Activated CD4-positive, alpha-beta memory T cell treated with anti-CD3 and anti-CD28 coated beads for 36 hours (primary cell): Measurements from ENCODE around the gene CMTM7. TPM values are rescaled to one million over a fixed set of nuclear protein-coding genes. Genes with fewer than 3 reads are reported as not detected.

Experiments used
- CTCF ChIA-PET: fragments of 350-600 bp; sonication (Branson Sonifier 250); formaldehyde crosslinking; loops from one replicate; lab custom pipeline; 2021; ENCODE audit warnings: antibody characterized with exemption, inconsistent platforms; lab: Charles Lee
- POLR2A ChIA-PET: fragments of 350-600 bp; sonication (Branson Sonifier 250); formaldehyde crosslinking; loops from one replicate; lab custom pipeline; 2021; ENCODE audit warnings: antibody characterized with exemption; lab: Charles Lee
- DNase-seq: peaks from one replicate; pipeline ENCODE4 v3.0.0-alpha.2; 2020
- H3K27ac Mint-ChIP-seq: one replicate; pipeline ENCODE4 v1.8.0; 2021; ENCODE audit warnings: mixed read lengths
- H3K27me3 Mint-ChIP-seq: one replicate; pipeline ENCODE4 v1.8.0; 2021; ENCODE audit warnings: mixed read lengths
- H3K36me3 Mint-ChIP-seq: one replicate; pipeline ENCODE4 v1.8.0; 2021; ENCODE audit warnings: mixed read lengths
- H3K4me1 Mint-ChIP-seq: one replicate; pipeline ENCODE4 v1.8.0; 2021; ENCODE audit warnings: low read depth, mixed read lengths
- H3K4me3 Mint-ChIP-seq: one replicate; pipeline ENCODE4 v1.8.0; 2021; ENCODE audit warnings: mild to moderate bottlenecking, mixed read lengths
- H3K9me3 Mint-ChIP-seq: one replicate; pipeline ENCODE4 v1.8.0; 2021; ENCODE audit warnings: mixed read lengths
- intact Hi-C: fragments of 100-400 bp; cut with micrococcal nuclease; formaldehyde crosslinking; loops from one replicate; pipeline ENCODE4 v1.15.1; 2023
- total RNA-seq, 2 experiments: library from RNA; stranded (reverse); gene quantifications; one replicate each; pipeline ENCODE4 v1.2.3, GENCODE V29; 2021

The CMTM7 gene
- total RNA-seq, 2 experiments from 2014 or later: 46.1 to 47.1 TPM

DNA sequence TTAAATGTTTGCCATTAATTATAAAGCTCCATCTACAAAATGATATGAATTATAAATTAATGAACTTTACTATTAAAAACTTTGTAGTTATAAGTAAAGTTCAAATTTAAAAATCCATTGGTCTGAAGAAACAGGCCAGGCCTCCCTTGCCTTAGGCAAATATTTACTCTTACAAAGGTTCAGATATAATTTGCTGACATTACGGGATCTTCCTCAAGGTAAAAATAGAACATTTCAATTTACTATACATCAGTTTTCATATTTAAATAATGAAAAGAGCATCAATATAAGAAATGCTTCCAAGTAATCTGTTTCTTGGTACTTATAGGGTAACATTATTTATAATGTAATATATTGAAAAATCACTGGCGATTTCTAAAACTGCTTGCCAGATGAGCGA lies 107.3 kb downstream of the CMTM7 start:
- no peak overlapping the region for H3K4me3 Mint-ChIP-seq
- no peak overlapping the region for H3K27ac Mint-ChIP-seq
- H3K9me3 Mint-ChIP-seq: no peaks in the 10 kb centered on the region
- peaks cover 14% of the 10 kb centered on the region for H3K36me3 Mint-ChIP-seq
- no peaks in the 10 kb centered on the region for H3K27me3 Mint-ChIP-seq
- H3K4me1 Mint-ChIP-seq: peaks cover 46% of the 10 kb centered on the region
- POLR2A ChIA-PET: no interaction called here
- CTCF ChIA-PET: interaction anchor here (0.7 to 2.0 kb wide), 3 partner anchors 11 to 172 kb away, joined by 3 to 6 read pairs (median 3); no protein-coding TSS in a partner anchor
- no peak for DNase-seq
- intact Hi-C loops: no loop called here

DNA sequence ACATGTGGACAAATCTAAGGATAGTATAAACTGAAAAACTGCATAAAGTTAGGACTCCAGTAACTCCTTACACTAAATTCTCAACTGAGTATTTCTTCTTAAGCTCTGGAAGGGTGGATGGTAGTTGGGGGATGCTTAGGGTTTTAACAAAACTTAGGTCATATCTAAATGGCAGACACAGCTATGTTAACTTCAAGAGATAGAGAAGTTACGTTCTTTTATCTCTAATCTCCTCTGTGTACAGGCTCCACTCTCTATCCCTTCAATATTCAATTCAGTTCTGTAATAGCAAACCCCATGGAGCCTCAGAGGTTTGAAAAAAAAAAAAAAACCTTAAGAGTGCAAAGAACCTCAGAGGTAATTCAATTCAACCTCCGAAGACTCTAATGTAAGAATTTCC lies 107.9 kb downstream of the CMTM7 start:
- no peak for DNase-seq

DNA sequence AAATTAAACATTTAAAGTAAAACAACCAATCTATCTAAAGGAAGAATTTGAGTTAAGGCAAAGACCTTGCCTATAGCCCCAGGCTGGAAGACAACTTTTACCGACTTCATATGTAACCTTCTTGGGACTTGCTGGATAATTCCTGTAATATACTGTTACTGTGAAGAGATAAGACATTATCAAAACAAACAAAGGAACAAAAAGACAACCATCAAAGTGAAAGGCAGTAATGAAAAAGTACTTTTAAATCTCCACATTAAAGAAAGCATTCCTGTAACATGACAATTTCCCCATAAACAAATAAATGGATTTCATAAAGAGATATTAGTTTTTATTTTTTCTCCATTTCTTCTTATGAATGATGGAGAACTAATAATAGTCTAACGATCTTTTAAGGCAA lies 108.6 kb downstream of the CMTM7 start:
- CTCF ChIA-PET: no interaction called here
- H3K36me3 Mint-ChIP-seq: peaks cover 14% of the 10 kb centered on the region

More for the DNA sequence above, 107.9 kb downstream of the CMTM7 start:
- POLR2A ChIA-PET: no interaction called here
- H3K27ac Mint-ChIP-seq: no peak overlapping the region
- CTCF ChIA-PET: interaction anchor here (0.7 to 2.0 kb wide), 4 partner anchors 10 to 324 kb away, joined by 3 to 6 read pairs (median 4); no protein-coding TSS in a partner anchor
- peaks cover 14% of the 10 kb centered on the region for H3K36me3 Mint-ChIP-seq
- no peaks in the 10 kb centered on the region for H3K27me3 Mint-ChIP-seq
- intact Hi-C loops: no loop called here
- H3K9me3 Mint-ChIP-seq: no peaks in the 10 kb centered on the region
- no peak overlapping the region for H3K4me3 Mint-ChIP-seq
- peaks cover 48% of the 10 kb centered on the region for H3K4me1 Mint-ChIP-seq

DNA sequence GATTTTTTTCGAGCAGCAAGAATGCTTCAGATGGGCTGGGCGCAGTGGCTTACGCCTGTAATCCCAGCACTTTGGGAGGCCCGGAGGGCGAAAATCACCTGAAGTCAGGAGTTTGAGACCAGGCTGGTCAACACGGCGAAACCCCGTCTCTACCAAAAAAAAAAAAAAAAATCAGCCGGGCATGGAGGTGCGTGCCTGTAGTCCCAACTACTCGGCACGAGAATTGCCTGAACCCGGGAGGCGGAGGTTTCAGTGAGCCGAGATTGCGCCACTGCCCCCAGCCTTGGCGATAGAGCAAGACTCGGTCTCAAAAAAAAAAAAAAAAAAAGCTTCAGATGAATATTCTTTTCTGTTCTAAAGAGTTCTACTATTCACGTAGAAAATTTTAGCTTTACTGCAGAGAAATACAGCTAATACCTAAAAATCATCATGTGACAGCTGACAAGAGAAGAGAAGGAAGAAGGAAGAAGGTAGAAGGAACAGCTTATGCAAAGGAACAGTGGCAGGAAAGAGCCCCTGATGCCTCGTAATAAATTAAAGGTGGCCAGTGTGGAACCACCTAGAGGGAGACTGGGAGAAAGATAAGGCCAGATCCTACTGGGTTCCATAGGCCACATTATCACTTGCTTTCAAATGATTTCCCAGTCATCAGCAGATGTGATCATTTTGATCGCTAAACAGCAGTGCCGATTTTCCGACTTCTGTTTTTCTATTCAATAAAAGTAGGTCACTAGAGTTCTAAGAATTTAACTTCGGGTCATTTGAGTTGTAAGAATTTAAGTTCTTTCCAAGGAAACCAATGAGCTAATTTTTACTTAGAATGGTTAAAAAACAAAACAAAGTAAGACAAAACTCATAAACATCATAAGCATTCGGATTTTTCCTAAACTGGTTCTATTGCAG lies 109.5 kb downstream of the CMTM7 start:
- no peaks in the 10 kb centered on the region for H3K9me3 Mint-ChIP-seq
- CTCF ChIA-PET: interaction anchor here (0.9 to 1.1 kb wide), 2 partner anchors 129 to 184 kb away, joined by 3 to 7 read pairs; partner anchors contain the start of gene CNOT10
- H3K27ac Mint-ChIP-seq: peak overlapping the region; percentile 97
- peaks cover 40% of the 10 kb centered on the region for H3K4me1 Mint-ChIP-seq
- no peak for DNase-seq
- peak overlapping the region; percentile 100 for H3K4me3 Mint-ChIP-seq
- intact Hi-C loops: loop anchor here (2.0 to 5.0 kb wide), 2 partner anchors 34 to 68 kb away; no protein-coding TSS in a partner anchor
- H3K36me3 Mint-ChIP-seq: peaks cover 12% of the 10 kb centered on the region
- POLR2A ChIA-PET: interaction anchor here (0.5 to 2.1 kb wide), 7 partner anchors 10 to 763 kb away, joined by 3 to 6 read pairs (median 3); partner anchors contain the start of gene CMTM7
- no peaks in the 10 kb centered on the region for H3K27me3 Mint-ChIP-seq

More for the DNA sequence above, 108.6 kb downstream of the CMTM7 start:
- intact Hi-C loops: loop anchor here (2.0 to 5.0 kb wide), 2 partner anchors 33 to 67 kb away; no protein-coding TSS in a partner anchor
- POLR2A ChIA-PET: no interaction called here
- DNase-seq: no peak
- no peaks in the 10 kb centered on the region for H3K27me3 Mint-ChIP-seq
- no peak overlapping the region for H3K27ac Mint-ChIP-seq
- H3K9me3 Mint-ChIP-seq: no peaks in the 10 kb centered on the region
- H3K4me1 Mint-ChIP-seq: peaks cover 46% of the 10 kb centered on the region
- peak overlapping the region; percentile 57 for H3K4me3 Mint-ChIP-seq

DNA sequence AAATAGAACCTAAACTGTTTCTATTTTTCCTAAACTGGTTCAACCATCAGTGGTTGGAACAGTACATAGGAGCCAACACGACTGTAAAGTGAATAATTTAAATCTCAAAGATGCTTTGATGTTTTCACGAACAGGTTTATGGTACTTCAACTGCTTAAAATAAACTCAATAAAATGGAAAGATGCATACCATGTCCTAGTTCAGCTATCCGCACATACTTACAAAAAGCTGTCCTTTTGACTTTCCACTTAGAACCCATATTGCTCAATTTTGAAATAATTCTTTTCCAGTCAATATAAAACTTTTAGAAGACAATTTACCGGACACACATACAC lies 110.1 kb downstream of the CMTM7 start:
- peaks cover 7% of the 10 kb centered on the region for H3K36me3 Mint-ChIP-seq
- no peaks in the 10 kb centered on the region for H3K27me3 Mint-ChIP-seq
- intact Hi-C loops: loop anchor here (1.0 to 5.0 kb wide), 5 partner anchors 34 to 325 kb away; partner anchors contain the start of genes CNOT10 and DYNC1LI1
- POLR2A ChIA-PET: interaction anchor here (0.7 to 2.1 kb wide), 7 partner anchors 10 to 274 kb away, joined by 3 to 6 read pairs (median 3); partner anchors contain the start of genes CMTM7 and DYNC1LI1
- peaks cover 35% of the 10 kb centered on the region for H3K4me1 Mint-ChIP-seq
- H3K9me3 Mint-ChIP-seq: no peaks in the 10 kb centered on the region
- DNase-seq: no peak
- peak overlapping the region; percentile 100 for H3K4me3 Mint-ChIP-seq
- CTCF ChIA-PET: interaction anchor here (0.9 to 1.1 kb wide), 2 partner anchors 130 to 183 kb away, joined by 3 to 7 read pairs; partner anchors contain the start of gene CNOT10
- H3K27ac Mint-ChIP-seq: peak overlapping the region; percentile 97

DNA sequence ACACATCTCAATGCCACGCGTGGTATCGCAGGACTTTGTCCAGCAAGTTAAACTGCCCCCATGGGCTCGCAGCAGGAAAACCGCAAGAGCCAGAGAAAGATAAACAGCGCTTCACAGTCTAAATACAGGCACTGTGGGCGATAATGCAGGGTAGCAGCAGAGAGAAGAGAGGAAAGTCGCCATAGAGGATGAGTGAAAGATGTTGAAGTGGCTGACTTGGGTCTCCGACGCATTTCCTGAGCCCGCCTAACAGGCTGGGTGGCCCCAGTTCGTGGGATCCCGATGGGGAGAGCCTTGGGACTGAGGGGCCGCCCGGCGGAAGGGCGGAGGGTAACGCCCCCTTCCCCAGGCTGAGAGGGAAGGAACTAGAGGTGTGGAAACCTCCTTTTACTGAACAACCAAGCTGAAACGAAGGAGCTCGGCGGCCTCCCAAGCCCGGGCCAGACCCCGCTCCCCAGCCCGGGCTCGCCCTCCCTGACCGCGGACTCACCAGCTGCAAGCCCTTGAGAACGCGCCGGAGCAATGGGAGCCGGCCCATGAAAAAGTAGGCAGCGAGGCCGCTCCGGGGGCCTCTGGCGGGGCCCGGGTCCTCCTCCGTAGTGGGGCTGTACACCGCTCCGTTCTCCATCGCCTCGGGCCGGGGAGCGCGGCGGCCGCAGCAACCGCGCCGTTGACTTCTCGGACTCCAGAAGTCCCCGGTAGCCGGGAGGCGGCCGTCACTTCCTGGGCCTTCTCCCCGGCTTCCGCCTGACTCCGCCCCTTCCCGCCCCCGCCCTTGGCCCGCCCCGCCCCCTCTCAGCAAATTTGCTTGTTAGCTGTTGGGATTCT lies 110.7 kb downstream of the CMTM7 start, which contains the start of gene CMTM6:
Gene CMTM6, minus strand, starts transcription at position 735 of the 828 bp plus-strand sequence. Its CDS starts 107 bp downstream, at position 628.
- POLR2A ChIA-PET: interaction anchor here (0.6 to 2.1 kb wide), 7 partner anchors 14 to 273 kb away, joined by 3 to 6 read pairs (median 3); partner anchors contain the start of genes CMTM7 and DYNC1LI1
- CTCF ChIA-PET: interaction anchor here (0.7 to 1.3 kb wide), 3 partner anchors 58 to 130 kb away, joined by 3 to 7 read pairs (median 4); no protein-coding TSS in a partner anchor
- H3K27ac Mint-ChIP-seq: peak within 1 kb of the TSS; percentile 97
- peak; percentile 84 for DNase-seq
- intact Hi-C loops: loop anchor here (1.0 to 5.0 kb wide), 4 partner anchors 35 to 326 kb away; partner anchors contain the start of genes CNOT10 and DYNC1LI1
- H3K9me3 Mint-ChIP-seq: no peaks in the 10 kb centered on the region
- H3K4me1 Mint-ChIP-seq: peaks cover 32% of the 10 kb centered on the region
- H3K36me3 Mint-ChIP-seq: peaks cover 6% of the 10 kb centered on the region
- no peaks in the 10 kb centered on the region for H3K27me3 Mint-ChIP-seq
- peak within 1 kb of the TSS; percentile 100 for H3K4me3 Mint-ChIP-seq

DNA sequence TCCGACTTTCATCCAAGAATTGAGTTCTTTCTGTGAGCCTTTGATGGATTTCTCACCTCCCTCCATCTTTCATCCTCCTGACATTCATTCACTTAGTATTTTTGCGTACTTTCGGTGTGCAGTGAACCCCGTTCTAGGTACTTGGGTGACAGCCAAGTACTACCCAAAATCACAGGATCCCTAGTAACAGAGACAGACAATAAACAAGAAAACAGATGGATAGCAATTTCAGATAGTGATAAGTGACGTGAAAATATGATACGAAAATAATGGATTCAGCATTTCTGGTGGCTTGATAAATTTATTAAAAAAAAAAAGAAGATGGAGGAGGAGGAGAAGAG lies 111.3 kb downstream of the CMTM7 start:
- ChIA-PET CTCF (interaction anchor here (0.7 to 1.3 kb wide), 2 partner anchors 58 to 67 kb away, joined by 3 to 4 read pairs; no protein-coding TSS in a partner anchor), POLR2A (interaction anchor here (0.6 to 2.1 kb wide), 4 partner anchors 65 to 112 kb away, joined by 3 to 6 read pairs (median 4); partner anchors contain the start of genes CMTM7 and DYNC1LI1)
- H3K4me3 Mint-ChIP-seq: peak overlapping the region; percentile 100
- peaks cover 6% of the 10 kb centered on the region for H3K36me3 Mint-ChIP-seq
- DNase-seq: no peak
- no peaks in the 10 kb centered on the region for H3K9me3 Mint-ChIP-seq
- H3K27me3 Mint-ChIP-seq: no peaks in the 10 kb centered on the region
- H3K27ac Mint-ChIP-seq: peak overlapping the region; percentile 97
- H3K4me1 Mint-ChIP-seq: peaks cover 32% of the 10 kb centered on the region
- intact Hi-C loops: loop anchor here (1.0 to 5.0 kb wide), 4 partner anchors 36 to 326 kb away; partner anchors contain the start of genes CNOT10 and DYNC1LI1

Other genes starting within 250 kb of the CMTM7 start
- gene CMTM8, start 153.2 kb upstream of the CMTM7 start, total RNA-seq: 10 to 100 TPM; 11.6 to 13.0 TPM
- gene CMTM6, start 111.0 kb downstream of the CMTM7 start, total RNA-seq: 10 to 100 TPM; 87.7 to 89.1 TPM
- gene DYNC1LI1, start 179.0 kb downstream of the CMTM7 start, total RNA-seq: 10 to 100 TPM; 35.2 to 36.3 TPM